ENCODE results near the gene BAZ2B.

The BAZ2B gene

DNA sequence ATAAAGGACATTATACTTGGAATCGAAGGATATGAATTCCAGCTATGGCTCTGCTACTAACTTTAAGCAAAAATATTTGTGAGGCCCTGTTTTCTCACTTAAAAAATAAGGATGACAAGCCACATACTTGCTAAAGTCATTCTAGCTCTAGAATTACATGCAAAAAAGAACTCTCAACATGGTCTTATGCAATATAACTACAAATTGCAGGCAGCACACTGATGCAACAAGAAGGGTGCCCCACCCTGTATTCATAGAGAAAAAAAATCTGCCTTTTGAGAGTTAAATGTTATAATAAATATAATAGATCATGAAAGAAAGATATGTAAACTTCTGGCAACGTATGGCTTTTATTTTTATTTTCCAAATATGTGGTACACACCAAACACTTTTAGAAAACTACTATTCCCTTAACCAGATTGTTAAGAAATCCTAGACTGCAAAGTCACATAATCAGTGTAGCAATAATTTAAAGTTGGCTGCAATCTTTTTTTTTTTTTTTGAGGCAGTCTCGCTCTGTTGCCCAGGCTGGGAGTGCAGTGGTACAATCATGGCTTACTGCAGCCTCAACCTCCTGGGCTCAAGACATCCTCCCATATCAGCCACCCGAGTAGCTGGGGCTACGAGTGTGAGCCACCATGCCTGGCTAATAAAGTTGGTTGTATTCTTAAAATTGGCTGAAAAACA lies 289.6 kb downstream of the BAZ2B start:
- CTCF ChIA-PET = no interaction called here
- Histone ChIP-seq H3K4me1 (ENCODE audit: control extremely low read depth in 1 of 4, control insufficient read depth in 4 of 4, insufficient read depth in 4 of 4, low read length in 3 of 4) (no peaks in the 10 kb centered on the region), H3K9me3 (ENCODE audit: control extremely low read depth in 1 of 5, control insufficient read depth in 4 of 5, insufficient read depth in 2 of 5, low read depth in 1 of 5, low read length in 4 of 5) (no peaks in the 10 kb centered on the region), H3K27ac (ENCODE audit: insufficient read depth in 1 of 2, low read depth in 1 of 2, low read length in 2 of 2, poor library complexity in 1 of 2, severe bottlenecking in 2 of 2) (no peak overlapping the region), H3K36me3 (ENCODE audit: control insufficient read depth in 4 of 4, insufficient read depth in 4 of 4, low read length in 3 of 4) (peaks cover 13 to 46% (median 17%) of the 10 kb centered on the region in 4 experiments), H3K27me3 (replicated peaks in 2 of 5; ENCODE audit: control insufficient read depth in 4 of 5, insufficient read depth in 5 of 5, low read length in 4 of 5) (no peaks in the 10 kb centered on the region), H3K4me3 (ENCODE audit: control insufficient read depth in 1 of 7, extremely low read depth in 1 of 7, insufficient read depth in 4 of 7, low read depth in 2 of 7, low read length in 6 of 7) (no peak overlapping the region)
- 100% methylated on average over 1 of the region's 5 CpGs for WGBS (ENCODE audit: insufficient coverage)
- POLR2A ChIA-PET = no interaction called here
- DNase-seq = no peak

DNA sequence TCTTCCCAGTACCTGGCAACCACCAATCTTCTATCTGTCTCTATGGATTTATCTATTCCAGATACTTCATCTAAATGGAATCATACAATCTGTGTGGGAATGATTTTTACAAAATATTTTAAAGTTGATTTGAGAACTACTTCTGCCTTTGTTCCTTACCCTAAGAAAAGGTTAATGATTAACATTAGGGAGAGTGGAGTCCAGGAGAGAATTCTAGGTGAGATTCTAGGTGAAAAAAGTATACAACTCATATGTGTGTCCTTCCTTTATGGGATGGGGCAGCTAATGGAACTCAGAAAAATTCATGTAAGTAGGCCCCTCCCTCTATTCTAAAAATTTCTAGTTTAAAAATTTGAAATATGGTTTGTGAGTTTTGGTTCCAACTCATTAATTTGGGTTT lies 293.9 kb downstream of the BAZ2B start:
- H3K27ac ChIP-seq (ENCODE audit: insufficient read depth in 1 of 2, low read depth in 1 of 2, low read length in 2 of 2, poor library complexity in 1 of 2, severe bottlenecking in 2 of 2) = no peak overlapping the region
- no peaks in the 10 kb centered on the region for H3K9me3 ChIP-seq (ENCODE audit: control extremely low read depth in 1 of 5, control insufficient read depth in 4 of 5, insufficient read depth in 2 of 5, low read depth in 1 of 5, low read length in 4 of 5)
- DNase-seq = no peak
- ChIA-PET POLR2A (no interaction called here), CTCF (no interaction called here)
- peaks cover 4 to 43% (median 17%) of the 10 kb centered on the region in 4 experiments for H3K36me3 ChIP-seq (ENCODE audit: control insufficient read depth in 4 of 4, insufficient read depth in 4 of 4, low read length in 3 of 4)
- peaks cover 0 to 1% (median 0%) of the 10 kb centered on the region in 4 experiments for H3K4me1 ChIP-seq (ENCODE audit: control extremely low read depth in 1 of 4, control insufficient read depth in 4 of 4, insufficient read depth in 4 of 4, low read length in 3 of 4)
- H3K4me3 ChIP-seq (ENCODE audit: control insufficient read depth in 1 of 7, extremely low read depth in 1 of 7, insufficient read depth in 4 of 7, low read depth in 2 of 7, low read length in 6 of 7) = no peak overlapping the region
- H3K27me3 ChIP-seq (replicated peaks in 2 of 5; ENCODE audit: control insufficient read depth in 4 of 5, insufficient read depth in 5 of 5, low read length in 4 of 5) = no peaks in the 10 kb centered on the region

DNA sequence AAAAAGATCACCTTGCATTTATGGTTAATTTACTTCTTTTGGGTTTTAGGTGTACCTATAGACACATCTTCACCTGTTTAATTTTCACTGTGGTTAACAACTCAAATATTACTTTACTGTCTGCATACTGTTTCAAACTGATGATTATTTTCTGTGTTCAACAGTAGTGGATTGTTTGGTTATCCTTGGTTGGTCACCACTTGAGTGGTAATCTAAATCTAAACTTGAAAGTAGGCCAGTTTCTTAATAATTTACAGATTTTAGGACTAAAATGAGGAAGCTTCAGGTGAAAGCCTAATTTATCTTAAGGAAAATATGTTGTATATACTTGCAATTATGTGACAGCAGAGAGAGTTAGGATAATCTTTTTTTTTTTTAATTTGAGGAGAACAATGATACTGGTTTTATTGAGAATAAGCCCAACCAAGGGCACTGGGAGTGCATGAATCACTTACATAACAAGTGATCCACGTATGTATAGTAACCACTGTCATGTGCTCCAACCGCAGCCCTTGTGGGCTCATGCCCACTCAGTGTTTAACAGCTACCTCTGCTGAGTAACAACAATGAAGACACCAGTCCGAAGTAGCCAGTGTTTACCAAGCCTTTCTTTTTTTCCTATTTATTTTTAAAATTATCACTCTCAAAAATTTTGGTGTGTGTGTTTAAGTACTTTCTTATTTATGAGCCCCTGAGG lies 298.8 kb downstream of the BAZ2B start:
- DNase-seq = peak in 1 of 3 donors; percentile 19
- no peak overlapping the region for H3K27ac ChIP-seq (ENCODE audit: insufficient read depth in 1 of 2, low read depth in 1 of 2, low read length in 2 of 2, poor library complexity in 1 of 2, severe bottlenecking in 2 of 2)
- WGBS (ENCODE audit: insufficient coverage) = 86% methylated on average over 2 of the region's 3 CpGs

DNA sequence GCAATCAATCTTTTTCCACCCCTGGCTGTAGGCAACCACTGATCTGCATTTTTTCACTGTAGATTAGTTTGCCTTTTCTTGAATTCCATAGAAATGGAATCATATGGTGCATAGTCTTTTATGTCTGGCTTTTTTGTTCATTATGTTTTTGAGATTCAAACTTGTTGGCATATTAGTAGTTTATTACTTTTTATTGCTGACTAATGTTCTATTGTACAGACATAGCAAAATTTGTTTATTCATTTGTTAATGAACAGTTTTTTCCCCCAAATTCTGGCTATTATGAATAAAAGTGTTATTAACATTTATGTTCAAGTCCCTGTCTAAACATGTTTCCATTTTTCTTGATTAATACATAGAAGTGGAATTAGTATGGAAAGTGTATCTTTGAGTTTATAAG lies 308.4 kb downstream of the BAZ2B start:
- Histone ChIP-seq H3K4me1 (ENCODE audit: control extremely low read depth in 1 of 4, control insufficient read depth in 4 of 4, insufficient read depth in 4 of 4, low read length in 3 of 4) (no peaks in the 10 kb centered on the region), H3K27ac (ENCODE audit: insufficient read depth in 1 of 2, low read depth in 1 of 2, low read length in 2 of 2, poor library complexity in 1 of 2, severe bottlenecking in 2 of 2) (no peak overlapping the region), H3K9me3 (ENCODE audit: control extremely low read depth in 1 of 5, control insufficient read depth in 4 of 5, insufficient read depth in 2 of 5, low read depth in 1 of 5, low read length in 4 of 5) (peaks cover 0 to 4% (median 0%) of the 10 kb centered on the region in 5 experiments), H3K36me3 (ENCODE audit: control insufficient read depth in 4 of 4, insufficient read depth in 4 of 4, low read length in 3 of 4) (peaks cover 0 to 3% (median 0%) of the 10 kb centered on the region in 4 experiments), H3K27me3 (replicated peaks in 2 of 5; ENCODE audit: control insufficient read depth in 4 of 5, insufficient read depth in 5 of 5, low read length in 4 of 5) (no peaks in the 10 kb centered on the region), H3K4me3 (ENCODE audit: control insufficient read depth in 1 of 7, extremely low read depth in 1 of 7, insufficient read depth in 4 of 7, low read depth in 2 of 7, low read length in 6 of 7) (no peak overlapping the region)
- ChIA-PET CTCF (no interaction called here), POLR2A (no interaction called here)
- DNase-seq = no peak

More for the DNA sequence above, 298.8 kb downstream of the BAZ2B start:
- CTCF ChIA-PET = interaction anchor here (0.6 to 1.5 kb wide), 3 partner anchors 15 to 26 kb away, joined by 3 read pairs; no protein-coding TSS in a partner anchor
- Histone ChIP-seq H3K9me3 (ENCODE audit: control extremely low read depth in 1 of 5, control insufficient read depth in 4 of 5, insufficient read depth in 2 of 5, low read depth in 1 of 5, low read length in 4 of 5) (no peaks in the 10 kb centered on the region), H3K27me3 (replicated peaks in 2 of 5; ENCODE audit: control insufficient read depth in 4 of 5, insufficient read depth in 5 of 5, low read length in 4 of 5) (no peaks in the 10 kb centered on the region), H3K4me3 (ENCODE audit: control insufficient read depth in 1 of 7, extremely low read depth in 1 of 7, insufficient read depth in 4 of 7, low read depth in 2 of 7, low read length in 6 of 7) (no peak overlapping the region), H3K36me3 (ENCODE audit: control insufficient read depth in 4 of 4, insufficient read depth in 4 of 4, low read length in 3 of 4) (peaks cover under 1 to 35% (median 17%) of the 10 kb centered on the region in 4 experiments), H3K4me1 (ENCODE audit: control extremely low read depth in 1 of 4, control insufficient read depth in 4 of 4, insufficient read depth in 4 of 4, low read length in 3 of 4) (peaks cover 0 to 3% (median 2%) of the 10 kb centered on the region in 4 experiments)
- POLR2A ChIA-PET = interaction anchor here (0.6 kb wide), 1 partner anchor 46 kb away, joined by 6 read pairs; no protein-coding TSS in a partner anchor

DNA sequence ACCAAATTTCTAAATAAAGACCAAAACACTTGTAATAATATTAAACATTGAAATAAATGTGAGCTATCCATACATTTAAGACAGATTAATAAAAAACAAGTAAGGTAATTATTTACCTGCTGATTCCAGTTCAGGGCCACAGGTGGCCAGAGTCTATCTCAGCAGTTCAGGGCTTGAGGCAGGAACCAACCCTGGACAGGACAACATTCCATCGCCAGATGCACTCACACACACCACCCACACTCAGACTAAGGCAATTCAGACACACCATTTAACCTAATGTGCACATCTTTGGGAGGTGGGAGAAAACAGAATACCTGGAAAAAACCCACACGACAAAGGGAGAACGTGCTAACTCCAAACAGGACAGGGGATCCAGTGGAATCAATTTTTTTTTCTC lies 315.8 kb downstream of the BAZ2B start:
- no peaks in the 10 kb centered on the region for H3K36me3 ChIP-seq (ENCODE audit: control insufficient read depth in 4 of 4, insufficient read depth in 4 of 4, low read length in 3 of 4)
- H3K27ac ChIP-seq (ENCODE audit: insufficient read depth in 1 of 2, low read depth in 1 of 2, low read length in 2 of 2, poor library complexity in 1 of 2, severe bottlenecking in 2 of 2) = no peak overlapping the region
- H3K4me3 ChIP-seq (ENCODE audit: control insufficient read depth in 1 of 7, extremely low read depth in 1 of 7, insufficient read depth in 4 of 7, low read depth in 2 of 7, low read length in 6 of 7) = no peak overlapping the region
- DNase-seq = no peak
- peaks cover 0 to 4% (median 0%) of the 10 kb centered on the region in 5 experiments for H3K9me3 ChIP-seq (ENCODE audit: control extremely low read depth in 1 of 5, control insufficient read depth in 4 of 5, insufficient read depth in 2 of 5, low read depth in 1 of 5, low read length in 4 of 5)
- no peaks in the 10 kb centered on the region for H3K4me1 ChIP-seq (ENCODE audit: control extremely low read depth in 1 of 4, control insufficient read depth in 4 of 4, insufficient read depth in 4 of 4, low read length in 3 of 4)
- 100% methylated on average over 1 of the region's 3 CpGs for WGBS (ENCODE audit: insufficient coverage)
- H3K27me3 ChIP-seq (replicated peaks in 2 of 5; ENCODE audit: control insufficient read depth in 4 of 5, insufficient read depth in 5 of 5, low read length in 4 of 5) = no peaks in the 10 kb centered on the region
- CTCF ChIA-PET = interaction anchor here (1.6 kb wide), 1 partner anchor 10 kb away, joined by 5 read pairs; no protein-coding TSS in a partner anchor
- POLR2A ChIA-PET = no interaction called here

DNA sequence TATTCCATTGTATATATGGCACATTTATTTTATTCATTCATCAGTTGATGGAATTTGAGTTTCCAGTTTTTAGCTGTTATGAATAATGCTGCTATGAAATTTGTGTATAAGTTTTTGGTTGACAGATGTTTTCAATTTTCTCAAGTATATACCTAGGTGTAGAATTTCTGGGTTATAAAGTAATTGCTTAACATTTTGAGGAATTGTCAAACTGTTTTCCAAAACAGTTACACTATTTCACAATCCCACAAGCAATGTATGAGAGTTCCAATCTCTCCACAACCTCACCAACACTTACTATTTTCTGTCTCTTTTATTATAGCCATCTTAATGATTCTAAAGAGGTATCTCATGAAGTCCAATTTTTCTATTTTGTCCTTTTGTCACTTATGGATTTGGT lies 317.4 kb downstream of the BAZ2B start:
- no peaks in the 10 kb centered on the region for H3K36me3 ChIP-seq (ENCODE audit: control insufficient read depth in 4 of 4, insufficient read depth in 4 of 4, low read length in 3 of 4)
- CTCF ChIA-PET = no interaction called here

DNA sequence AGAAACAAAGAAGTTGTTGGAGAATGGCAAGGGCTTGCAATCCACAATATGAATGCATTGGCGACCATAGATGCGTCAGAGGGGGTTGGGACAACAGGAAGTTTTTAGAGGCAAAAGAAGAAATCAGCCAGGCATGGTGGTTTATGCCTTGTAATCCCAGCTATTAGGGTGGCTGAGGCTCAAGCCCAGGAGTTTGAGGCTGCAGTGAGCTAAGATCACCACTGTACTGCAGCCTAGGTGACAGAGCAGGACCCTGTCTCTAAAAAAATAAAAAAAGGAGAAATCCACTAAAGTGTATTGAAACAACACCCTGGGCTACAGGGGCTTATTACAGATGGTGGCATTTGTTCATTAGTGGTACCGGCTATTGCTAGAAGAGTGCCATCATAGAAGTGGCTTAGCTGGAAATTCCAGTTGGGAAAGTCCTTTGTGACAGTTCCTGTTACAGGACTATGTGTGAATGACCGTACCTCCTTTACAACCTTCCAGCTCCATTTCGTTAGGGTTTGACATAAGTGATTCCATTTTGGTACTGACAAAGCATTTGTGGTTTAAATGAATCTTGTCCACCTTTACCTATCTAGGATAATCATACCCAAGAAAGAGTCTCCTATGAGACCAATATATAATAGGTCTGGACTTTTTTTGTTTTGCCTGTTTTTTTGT lies 319.2 kb downstream of the BAZ2B start:
- Histone ChIP-seq H3K9me3 (ENCODE audit: control extremely low read depth in 1 of 5, control insufficient read depth in 4 of 5, insufficient read depth in 2 of 5, low read depth in 1 of 5, low read length in 4 of 5) (no peaks in the 10 kb centered on the region), H3K4me3 (ENCODE audit: control insufficient read depth in 1 of 7, extremely low read depth in 1 of 7, insufficient read depth in 4 of 7, low read depth in 2 of 7, low read length in 6 of 7) (no peak overlapping the region), H3K36me3 (ENCODE audit: control insufficient read depth in 4 of 4, insufficient read depth in 4 of 4, low read length in 3 of 4) (no peaks in the 10 kb centered on the region), H3K27me3 (replicated peaks in 2 of 5; ENCODE audit: control insufficient read depth in 4 of 5, insufficient read depth in 5 of 5, low read length in 4 of 5) (no peaks in the 10 kb centered on the region), H3K27ac (ENCODE audit: insufficient read depth in 1 of 2, low read depth in 1 of 2, low read length in 2 of 2, poor library complexity in 1 of 2, severe bottlenecking in 2 of 2) (no peak overlapping the region), H3K4me1 (ENCODE audit: control extremely low read depth in 1 of 4, control insufficient read depth in 4 of 4, insufficient read depth in 4 of 4, low read length in 3 of 4) (peaks cover 0 to 1% (median 0%) of the 10 kb centered on the region in 4 experiments)
- 100% methylated on average over 3 of the region's 5 CpGs for WGBS (ENCODE audit: insufficient coverage)
- POLR2A ChIA-PET = no interaction called here
- CTCF ChIA-PET = interaction anchor here (1.0 kb wide), 1 partner anchor 20 kb away, joined by 3 read pairs; no protein-coding TSS in a partner anchor
- DNase-seq = peak in 1 of 3 donors; percentile 8

More for the DNA sequence above, 317.4 kb downstream of the BAZ2B start:
- H3K27ac ChIP-seq (ENCODE audit: insufficient read depth in 1 of 2, low read depth in 1 of 2, low read length in 2 of 2, poor library complexity in 1 of 2, severe bottlenecking in 2 of 2) = no peak overlapping the region
- DNase-seq = no peak
- H3K27me3 ChIP-seq (replicated peaks in 2 of 5; ENCODE audit: control insufficient read depth in 4 of 5, insufficient read depth in 5 of 5, low read length in 4 of 5) = no peaks in the 10 kb centered on the region
- H3K4me1 ChIP-seq (ENCODE audit: control extremely low read depth in 1 of 4, control insufficient read depth in 4 of 4, insufficient read depth in 4 of 4, low read length in 3 of 4) = no peaks in the 10 kb centered on the region
- no peak overlapping the region for H3K4me3 ChIP-seq (ENCODE audit: control insufficient read depth in 1 of 7, extremely low read depth in 1 of 7, insufficient read depth in 4 of 7, low read depth in 2 of 7, low read length in 6 of 7)
- POLR2A ChIA-PET = no interaction called here
- peaks cover 0 to under 1% (median 0%) of the 10 kb centered on the region in 5 experiments for H3K9me3 ChIP-seq (ENCODE audit: control extremely low read depth in 1 of 5, control insufficient read depth in 4 of 5, insufficient read depth in 2 of 5, low read depth in 1 of 5, low read length in 4 of 5)
